Islet precursor cell (in vitro differentiated cells): ENCODE measurements around the gene MOB3C.

Source experiments
- DNase-seq: peaks from one replicate; pipeline ENCODE4 v3.0.0-alpha.2; 2018

The MOB3C gene

DNA sequence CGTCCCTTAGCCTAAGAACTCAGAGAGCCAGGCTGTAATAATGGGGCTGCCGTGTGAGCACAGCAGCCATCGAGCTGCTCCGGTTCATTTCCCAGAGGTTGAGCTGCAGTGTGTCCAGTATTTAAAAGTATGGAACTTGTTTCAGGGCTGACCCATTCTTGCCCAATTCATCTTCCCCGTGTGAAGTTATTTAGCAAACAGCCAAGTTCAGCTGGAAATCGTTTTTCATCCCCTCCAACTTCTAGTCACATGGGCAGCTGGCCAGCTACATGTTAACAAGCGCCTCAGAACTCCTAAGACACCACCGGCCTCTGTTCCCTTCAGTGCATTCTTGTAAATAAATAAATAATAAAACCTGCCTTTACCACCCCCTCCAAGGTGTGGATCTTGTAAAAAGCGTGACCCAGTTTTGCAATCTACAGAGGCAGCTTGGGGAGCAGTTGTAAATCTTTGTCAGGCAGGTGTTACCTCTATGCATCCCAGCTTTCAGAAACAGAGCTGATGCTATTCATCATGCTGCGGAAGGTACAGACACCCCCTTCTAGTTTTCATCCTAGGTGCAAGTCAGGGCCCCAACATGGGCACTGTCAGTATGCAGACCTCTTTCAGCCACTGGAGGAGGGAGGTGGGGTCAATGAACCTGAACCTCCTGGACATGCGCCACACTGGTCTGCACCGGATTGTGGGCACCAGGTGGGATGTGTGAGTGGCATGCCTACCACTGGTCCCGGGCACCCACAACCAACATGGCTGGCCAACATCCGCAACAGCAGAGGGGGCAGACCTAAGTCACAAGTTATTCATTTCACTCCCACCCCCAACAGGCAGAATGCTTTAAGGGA is 46.5 kb downstream of the MOB3C start:
- no peak for DNase-seq

DNA sequence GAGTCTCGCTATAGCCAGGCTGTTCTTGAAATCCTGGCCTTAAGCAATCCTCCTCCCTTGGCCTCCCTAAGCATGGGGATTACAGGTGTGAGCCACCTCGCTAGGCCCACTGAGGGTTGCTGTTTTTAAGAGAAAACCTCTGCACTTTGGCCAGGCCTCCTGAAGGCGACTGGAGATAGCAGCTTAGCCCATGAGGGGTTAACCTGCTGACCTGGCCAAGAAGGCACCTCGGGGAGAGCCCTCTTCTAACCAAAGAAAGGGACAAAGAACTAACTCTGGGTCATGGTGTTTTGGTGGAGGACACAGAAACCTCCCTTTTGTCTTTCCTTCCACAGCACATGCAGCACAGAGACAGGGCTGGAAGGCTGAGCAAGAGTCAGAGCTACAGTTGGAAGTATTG is 47.5 kb downstream of the MOB3C start:
- no peak for DNase-seq

GRCh38 chr1:46568461-46568891 is 48.1 kb downstream of the MOB3C start:
- DNase-seq: no peak

DNA sequence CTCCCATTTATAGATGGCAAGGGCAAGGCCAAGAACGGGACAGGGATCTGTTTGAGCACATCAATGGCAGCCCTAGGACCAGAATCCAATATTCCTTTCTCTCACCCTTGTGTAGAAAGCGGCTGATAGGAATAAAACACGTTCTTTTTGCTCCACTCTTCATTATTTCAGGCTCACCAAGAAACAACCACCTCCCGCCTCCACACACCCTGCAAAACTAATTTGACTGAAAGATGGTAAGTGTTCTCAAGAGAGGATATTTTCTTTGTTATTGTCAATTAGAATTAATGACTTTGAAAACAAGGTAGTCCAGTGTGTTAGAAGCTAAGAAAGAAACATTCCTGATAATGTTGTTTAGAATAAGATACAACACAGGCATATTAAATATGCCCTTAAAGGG is 53.3 kb downstream of the MOB3C start:
- DNase-seq: no peak

DNA sequence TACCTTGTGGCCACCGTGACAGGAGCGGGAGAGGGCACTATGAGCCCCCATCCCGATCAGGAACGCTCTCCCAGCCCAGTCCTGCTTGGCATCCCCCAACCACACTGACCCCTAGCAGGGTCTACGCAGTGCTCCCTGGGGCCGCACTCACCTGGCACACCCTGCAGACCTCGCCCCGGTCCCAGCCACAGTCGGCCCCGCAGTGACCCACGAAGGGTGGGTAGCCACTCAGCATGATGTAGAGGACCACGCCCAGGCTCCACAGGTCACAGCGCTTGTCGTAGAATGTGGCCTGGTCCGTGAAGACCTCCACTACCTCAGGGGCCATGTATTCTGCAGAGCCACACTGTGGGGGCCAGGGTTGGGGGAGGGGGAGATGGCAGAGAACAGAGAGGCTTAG is 54.1 kb downstream of the MOB3C start:
- no peak for DNase-seq

DNA sequence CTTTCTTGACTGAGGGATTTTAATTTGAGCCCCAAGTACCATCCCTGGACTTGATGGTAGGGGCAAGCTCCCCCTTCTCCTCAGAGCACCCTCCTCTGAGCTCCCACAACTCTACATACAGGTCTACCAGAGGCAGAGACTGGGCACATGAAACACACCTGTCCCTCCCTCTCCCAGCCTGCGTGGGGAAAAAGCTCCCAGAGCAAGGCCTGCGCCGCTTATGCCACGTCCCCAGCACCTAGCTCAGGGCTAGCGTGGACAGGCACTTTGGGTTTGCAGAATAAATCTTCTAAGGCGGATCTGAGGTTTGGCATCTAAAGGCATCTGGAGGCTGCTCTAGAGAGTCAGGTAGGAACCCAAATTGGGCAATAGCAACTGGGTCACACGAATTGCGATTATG is 57.6 kb downstream of the MOB3C start:
- no peak for DNase-seq

GRCh38 chr1:46558141-46558963 is 58.3 kb downstream of the MOB3C start:
- DNase-seq: peak; percentile 79
